Uterus (tissue), 2 donors: Measurements from ENCODE around the gene C5orf15.

Experiments used
- POLR2A ChIP-seq, 2 donors: fragments of 450-650 bp; IDR thresholded peaks; one replicate each; pipeline ENCODE4 v1.6.1; 2016; ENCODE audit warnings: antibody characterized with exemption in 2 of 2, mild to moderate bottlenecking in 1 of 2, moderate library complexity in 1 of 2
- TF ChIP-seq, protein P1 (sequence below), 4 experiments: fragments of 200-600 bp in 2 of 4; fragments of 450-650 bp in 2 of 4; sonication (generic) in 2 of 4; IDR thresholded peaks; one replicate each; pipeline ENCODE4 v1.5.1; 2016 to 2019; ENCODE audit warnings: antibody characterized with exemption in 4 of 4, mild to moderate bottlenecking in 2 of 4, moderate library complexity in 1 of 4

DNA sequence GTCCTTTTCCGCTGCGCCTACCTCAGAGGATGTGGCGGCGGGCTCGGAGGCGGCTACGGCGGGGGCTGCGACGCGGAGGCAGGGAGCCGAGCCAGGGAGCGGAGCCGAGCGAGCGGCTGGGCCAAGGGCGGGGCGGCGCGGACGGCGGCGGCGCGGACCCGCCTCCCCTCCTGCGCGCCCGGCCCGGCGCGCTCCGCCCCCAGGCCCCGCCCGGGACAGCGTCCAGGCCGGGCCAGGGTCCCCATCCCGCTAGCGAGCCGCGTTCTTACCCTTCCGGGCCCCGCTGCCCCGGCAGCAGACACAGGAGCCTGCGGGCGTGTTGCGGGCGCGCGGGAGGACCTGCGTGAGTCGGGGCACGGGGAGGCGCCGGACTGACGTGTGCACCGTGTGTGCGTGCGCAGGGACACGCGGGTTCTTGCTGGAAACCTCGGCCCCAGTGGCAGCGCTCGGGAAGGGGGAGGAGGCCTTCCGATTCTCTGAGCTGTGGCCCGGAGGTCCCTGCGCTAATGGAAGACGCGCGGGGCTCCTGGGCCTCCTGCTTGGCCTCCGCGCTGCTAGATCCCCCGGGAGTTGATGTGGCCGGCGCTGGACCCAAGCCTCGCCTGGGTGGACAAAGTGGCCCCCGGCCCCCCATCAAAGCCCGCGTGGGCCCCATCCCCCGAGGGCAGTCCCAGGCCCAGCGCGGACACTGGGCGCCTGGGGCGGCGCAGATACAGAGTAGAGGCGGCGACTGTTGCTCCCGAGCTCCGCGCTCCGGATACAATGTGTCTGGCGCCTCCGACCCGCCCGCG, 36.4 kb upstream of the C5orf15 start, which contains the start of gene VDAC1:
- TF ChIP-seq, protein P1, sequence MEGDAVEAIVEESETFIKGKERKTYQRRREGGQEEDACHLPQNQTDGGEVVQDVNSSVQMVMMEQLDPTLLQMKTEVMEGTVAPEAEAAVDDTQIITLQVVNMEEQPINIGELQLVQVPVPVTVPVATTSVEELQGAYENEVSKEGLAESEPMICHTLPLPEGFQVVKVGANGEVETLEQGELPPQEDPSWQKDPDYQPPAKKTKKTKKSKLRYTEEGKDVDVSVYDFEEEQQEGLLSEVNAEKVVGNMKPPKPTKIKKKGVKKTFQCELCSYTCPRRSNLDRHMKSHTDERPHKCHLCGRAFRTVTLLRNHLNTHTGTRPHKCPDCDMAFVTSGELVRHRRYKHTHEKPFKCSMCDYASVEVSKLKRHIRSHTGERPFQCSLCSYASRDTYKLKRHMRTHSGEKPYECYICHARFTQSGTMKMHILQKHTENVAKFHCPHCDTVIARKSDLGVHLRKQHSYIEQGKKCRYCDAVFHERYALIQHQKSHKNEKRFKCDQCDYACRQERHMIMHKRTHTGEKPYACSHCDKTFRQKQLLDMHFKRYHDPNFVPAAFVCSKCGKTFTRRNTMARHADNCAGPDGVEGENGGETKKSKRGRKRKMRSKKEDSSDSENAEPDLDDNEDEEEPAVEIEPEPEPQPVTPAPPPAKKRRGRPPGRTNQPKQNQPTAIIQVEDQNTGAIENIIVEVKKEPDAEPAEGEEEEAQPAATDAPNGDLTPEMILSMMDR (IDR thresholded peaks at IDR 0.05), result peak in 2 of 4 experiments; percentile 7 to 15
- TF ChIP-seq POLR2A (IDR thresholded peaks at IDR 0.05), result peak; percentile 28 to 81
